DND-41 (cell line): ENCODE data around the gene RGL1.

Experiments used
- CTCF ChIP-seq: IDR thresholded peaks from 2 replicates; pipeline ENCODE4 v1.5.1; 2012; ENCODE audit warnings: borderline replicate concordance, low read length, moderate library complexity, mild to moderate bottlenecking; ENCODE audit not compliant: poor library complexity, severe bottlenecking; ENCODE audit errors: extremely low read depth
- EZH2 ChIP-seq: IDR thresholded peaks from 3 replicates; pipeline ENCODE4 v1.6.1; 2012; ENCODE audit warnings: borderline replicate concordance, low read depth, mild to moderate bottlenecking, moderate library complexity, low read length, inconsistent platforms; ENCODE audit not compliant: severe bottlenecking

GRCh38 chr1:183757061-183757460 is 47.9 kb upstream of the RGL1 start:
- TF ChIP-seq CTCF (no peak), EZH2 (no peak)
